GM19438 (cell line): ENCODE measurements around the gene WWC1.
"Not testable (repeated sequence)": the region's sequence is repeated elsewhere in the genome, so short reads cannot be mapped to it uniquely, and the experiment has no call there.

Experiments used
- ATAC-seq: cut with Tn5 transposase; IDR thresholded peaks from one replicate; pipeline ENCODE4 v1.9.1; 2021; ENCODE audit warnings: low read depth; ENCODE audit not compliant: unreplicated experiment

The WWC1 gene

DNA sequence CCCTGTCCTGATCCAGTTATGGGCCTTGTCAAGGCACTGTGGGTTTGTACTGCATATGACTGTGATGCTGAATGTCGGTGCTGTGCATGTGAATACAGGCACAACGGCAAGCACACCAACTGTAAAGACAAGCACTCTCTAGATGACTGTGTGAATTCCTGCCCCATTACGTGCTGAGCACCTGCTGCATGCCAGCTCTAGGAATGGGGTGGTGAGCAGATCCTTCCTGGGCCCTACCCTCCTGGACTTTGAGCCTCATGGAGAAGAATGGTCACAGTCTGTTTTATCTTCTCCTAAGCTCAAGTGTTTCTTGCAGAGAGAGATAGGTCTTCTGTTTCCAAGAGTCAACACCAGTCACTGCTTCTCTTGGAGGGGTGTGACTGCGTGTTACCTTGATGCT lies 138.9 kb downstream of the WWC1 start:
- no peak for ATAC-seq

DNA sequence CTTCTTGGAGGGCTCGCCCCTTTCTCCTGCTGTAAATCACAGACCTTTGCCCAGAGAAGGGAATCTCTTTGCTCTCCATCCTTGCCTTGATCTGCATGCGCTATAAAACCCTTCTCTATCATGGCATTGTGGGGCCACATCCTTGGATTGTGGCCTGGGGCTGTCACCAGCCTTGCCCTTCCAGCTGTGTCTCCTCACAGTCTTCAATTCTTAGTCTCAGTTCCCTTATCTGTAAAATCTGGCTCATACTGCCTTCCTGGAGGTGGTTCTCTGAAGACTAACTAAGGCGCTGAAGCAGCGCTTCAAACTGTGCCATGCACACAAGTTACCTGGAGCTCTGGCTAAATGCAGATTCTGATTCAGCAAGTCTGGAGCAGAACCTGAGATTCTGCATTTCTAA lies 141.5 kb downstream of the WWC1 start:
- peak; percentile 62 for ATAC-seq

DNA sequence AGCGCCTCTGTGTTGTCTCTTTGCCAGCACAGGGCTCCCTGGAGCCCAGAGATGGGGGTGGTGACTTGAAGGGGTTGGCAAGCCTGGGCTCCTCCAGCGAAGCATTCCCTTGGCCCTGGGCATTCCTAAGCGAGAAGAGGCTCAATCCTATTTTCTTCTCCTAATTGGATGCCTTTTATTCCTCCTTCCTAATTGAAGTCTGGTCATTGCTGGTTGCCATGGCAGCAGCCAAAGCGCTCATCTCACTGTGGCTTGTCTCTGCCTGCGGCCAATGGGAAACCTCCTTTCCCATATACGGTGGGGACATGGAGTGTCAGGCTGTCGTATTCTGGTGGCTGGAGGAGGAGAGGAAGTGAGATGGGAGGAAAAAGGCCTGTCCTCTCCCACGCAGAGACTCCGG lies 142.6 kb downstream of the WWC1 start:
- ATAC-seq, result no peak

DNA sequence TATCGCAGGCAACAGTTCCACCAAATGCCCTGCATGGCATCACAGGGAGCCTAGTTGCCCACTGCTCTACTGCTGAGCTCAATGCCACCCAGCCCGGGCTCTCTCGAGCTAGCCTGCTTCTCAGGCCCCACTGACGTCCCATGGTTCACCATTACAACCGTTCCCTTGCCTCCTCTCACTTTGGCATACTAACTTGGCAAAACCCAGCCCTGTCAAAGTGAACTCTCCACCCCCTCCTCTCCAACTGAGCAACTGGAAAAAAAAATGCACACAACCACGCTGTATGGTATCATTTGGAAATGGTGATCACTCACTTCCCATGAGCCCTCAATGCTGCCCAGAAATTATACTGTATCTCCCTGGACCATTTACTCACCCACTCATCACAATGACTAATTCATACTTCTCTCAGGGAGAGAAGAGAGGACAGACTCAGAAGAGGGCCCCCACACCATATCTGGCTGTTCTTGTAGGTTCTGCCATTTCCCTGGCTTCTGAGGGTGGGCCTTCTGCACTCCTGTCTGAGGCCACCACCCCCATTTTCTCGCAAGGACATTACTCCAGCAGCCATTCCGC lies 143.4 kb downstream of the WWC1 start:
- ATAC-seq, result no peak

DNA sequence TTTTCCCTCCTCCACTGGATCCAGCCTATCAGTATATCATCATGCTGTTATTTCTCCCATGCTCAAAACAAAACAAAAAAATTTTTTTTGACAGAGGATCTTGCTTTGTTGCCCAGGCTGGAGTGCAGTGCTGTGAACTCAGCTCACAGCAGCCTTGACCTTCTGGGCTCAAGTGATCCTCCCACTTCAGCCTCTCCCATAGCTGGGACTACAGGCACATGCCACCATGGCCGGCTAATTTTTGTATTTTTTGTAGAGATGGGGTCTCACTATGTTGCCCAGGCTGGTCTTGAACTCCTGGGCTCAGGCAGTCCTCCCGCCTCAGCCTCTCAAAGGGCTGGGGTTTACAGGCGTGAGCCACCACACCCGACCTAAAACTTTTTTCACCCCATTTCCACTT lies 143.9 kb downstream of the WWC1 start:
- not testable (repeated sequence) for ATAC-seq

DNA sequence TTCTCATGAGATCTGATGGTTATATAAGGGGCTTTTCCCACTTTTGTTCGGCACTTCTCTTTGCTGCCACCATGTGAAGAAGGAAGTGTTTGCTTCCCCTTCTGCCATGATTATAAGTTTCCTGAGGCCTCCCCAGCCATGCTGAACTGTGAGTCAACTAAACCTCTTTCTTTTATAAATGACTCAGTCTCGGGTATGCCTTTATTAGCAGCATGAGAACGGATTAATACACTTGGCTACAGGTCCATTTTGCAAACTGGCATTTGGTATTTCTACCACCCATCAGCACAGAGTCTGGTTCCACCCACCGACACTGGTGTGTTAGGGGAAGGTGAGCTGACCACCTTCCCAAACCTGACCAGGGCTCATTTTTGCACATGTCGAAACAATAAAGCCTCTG lies 146.9 kb downstream of the WWC1 start:
- ATAC-seq, result no peak

DNA sequence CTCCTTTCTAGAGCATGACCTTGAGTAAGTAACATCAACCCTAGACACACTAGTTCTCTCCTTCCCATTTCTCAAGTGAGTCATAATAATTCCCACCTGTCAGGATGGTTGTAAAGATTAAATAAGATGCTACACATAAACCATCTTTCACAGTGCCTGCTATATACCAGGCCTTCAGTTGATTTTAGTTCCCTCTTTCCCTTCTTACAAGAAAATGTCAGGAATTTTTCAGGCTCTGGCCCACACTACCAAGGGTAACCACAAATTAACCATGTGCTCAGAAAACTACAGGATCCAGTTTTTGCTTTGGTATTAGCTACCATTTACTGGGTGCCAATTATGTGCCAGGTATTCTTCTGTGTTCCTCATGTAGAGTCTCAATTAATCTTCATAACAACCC lies 152.1 kb downstream of the WWC1 start:
- ATAC-seq, result no peak

DNA sequence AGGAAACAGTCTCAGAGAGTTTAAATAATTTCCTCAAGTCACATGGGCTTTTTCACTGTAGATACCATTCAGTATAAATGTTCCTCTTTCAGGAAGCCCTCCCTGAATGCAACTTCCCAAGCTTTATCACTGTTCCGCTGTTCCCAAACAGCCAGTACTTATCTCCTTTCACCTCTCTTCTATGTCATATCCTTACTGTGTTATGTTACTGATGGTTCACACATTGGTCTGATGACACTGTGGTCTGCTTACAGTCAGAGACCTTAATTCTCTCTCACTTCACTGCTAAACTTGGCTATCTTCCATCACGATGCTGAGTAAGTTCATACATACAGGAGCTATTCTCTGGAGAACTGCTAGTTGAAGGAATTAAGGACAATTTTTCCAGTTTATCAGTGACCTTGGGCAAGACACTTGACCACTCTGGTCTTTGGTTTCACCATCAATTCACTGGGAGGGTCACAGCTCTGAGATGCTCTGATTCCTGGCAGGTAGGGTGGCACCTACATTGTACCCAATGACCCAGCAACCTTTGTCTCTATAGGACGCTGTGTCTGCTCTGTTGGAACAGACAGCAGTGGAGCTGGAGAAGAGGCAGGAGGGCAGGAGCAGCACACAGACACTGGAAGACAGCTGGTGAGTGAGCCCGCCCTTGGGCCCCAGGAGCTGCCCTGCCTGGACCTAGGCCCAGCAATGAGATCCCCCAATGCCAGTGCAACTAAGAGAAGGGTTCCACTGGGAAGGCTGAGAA lies 152.7 kb downstream of the WWC1 start:
- ATAC-seq, result no peak

DNA sequence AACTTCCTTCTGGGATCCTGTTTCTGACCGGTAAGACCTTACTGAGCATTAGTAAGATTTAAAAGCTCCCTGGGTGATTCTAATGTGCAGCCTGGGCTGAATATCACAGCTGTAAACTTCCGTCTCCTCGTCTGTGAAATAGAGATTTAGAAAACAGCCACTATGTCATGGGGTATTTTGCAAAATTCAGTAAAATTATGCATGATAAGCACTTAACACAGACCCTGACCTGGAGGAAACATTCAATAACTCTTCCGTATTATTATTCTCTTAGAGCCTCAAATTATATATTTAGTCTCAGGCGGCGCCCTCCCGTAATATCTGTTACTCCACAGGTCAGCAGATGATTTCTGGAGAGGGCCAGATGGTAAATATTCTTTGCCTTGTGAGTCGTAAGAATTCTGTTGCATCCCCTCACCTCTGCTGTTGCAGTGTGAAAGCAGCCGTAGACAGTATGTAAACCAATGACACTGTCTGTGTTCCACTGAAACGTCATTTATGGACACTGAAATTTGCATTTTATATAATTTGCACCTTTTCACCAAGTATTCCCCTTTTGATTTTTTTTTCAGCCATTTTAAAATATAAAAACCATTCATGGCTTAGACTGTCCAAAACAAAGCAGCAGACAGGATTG lies 155.7 kb downstream of the WWC1 start:
- ATAC-seq, result no peak

DNA sequence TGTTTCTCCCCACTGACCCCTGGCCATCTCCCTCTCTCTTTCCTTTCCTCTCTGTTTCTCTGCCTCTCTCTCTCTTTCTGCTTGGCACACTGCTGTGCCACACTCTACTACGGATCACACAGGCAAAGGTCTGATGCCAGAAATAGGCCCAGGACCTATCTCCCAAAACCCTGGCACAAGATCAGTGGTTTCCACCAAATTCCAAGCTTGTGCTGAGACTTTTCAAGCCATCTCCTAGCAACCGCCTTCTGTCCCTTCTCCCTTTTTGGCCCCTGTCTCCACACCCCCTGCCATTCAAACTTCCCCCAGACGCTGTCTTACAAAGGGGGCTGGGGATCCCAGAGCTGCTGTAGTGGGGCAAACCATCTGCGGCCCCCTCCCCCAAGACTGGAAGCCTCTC lies 156.4 kb downstream of the WWC1 start:
- no peak for ATAC-seq

DNA sequence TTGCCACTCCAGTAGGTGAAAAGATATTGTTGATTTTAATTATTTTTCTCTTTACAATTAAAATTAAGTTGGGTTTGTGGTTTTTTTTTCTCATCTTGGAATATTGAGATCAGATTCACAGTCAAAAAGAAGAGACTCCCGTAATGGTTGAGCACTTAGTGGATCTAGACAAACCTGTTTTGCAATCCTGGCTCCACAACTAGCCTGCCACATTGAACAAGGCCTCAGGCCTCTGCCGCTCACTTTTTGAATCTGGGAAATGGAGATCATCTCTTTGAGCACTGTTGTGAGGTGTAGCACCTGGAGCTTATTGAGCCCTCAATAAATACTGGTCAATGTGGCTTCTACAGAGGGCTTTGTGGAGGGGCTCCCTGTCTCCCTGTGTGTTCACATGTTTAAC lies 157.7 kb downstream of the WWC1 start:
- ATAC-seq, result no peak

DNA sequence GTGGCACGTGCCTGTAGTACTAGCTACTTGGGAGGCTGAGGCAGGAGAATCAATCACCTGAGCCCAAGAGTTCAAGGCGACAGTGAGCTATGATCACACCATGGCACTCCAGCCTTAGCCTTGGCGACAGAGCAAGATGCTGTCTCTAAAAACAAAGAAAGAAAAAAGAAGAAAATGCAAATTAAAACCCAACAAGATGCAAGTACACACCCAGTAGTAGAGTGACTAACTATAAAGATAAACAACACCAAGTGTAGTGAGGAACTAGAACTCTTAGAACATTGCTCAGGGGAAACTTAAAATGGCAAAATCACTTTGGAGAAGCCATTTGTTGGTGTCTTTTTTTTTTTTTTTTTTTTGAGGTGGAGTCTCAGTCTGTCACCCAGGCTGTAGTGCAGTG lies 160.1 kb downstream of the WWC1 start:
- ATAC-seq, result no peak

DNA sequence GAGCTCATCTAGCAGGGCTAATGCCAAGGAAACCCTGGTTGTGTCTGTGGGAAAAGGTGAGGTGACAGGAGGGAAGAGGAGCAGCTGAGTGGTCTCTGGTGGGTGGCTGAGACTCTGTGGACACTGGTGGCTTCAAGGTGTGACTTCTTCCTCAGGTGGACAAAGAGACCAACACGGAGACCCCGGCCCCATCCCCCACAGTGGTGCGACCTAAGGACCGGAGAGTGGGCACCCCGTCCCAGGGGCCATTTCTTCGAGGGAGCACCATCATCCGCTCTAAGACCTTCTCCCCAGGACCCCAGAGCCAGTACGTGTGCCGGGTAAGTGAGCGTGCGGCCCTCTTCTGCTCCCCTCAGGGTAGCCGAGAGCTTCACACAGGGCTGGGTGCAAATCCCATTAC lies 163.8 kb downstream of the WWC1 start:
- no peak for ATAC-seq

DNA sequence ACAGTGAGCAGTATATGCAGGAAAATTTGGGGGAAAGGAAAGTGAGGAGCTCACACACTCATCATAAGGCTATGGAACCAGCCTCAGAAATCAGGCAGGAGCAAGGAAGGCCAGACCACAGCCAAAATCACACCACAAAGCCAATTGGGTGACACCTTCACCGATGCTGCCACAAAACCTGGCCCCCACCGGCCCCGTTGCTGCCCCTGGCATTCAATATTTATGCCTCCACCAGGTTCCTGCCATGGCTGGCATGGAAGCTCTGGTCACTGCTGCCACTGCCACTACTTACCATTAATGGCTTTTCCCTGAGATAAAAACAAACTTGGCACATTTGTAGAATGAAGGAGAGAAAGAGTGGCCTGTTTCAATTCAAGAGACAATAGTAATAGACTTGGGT lies 166.1 kb downstream of the WWC1 start:
- no peak for ATAC-seq

DNA sequence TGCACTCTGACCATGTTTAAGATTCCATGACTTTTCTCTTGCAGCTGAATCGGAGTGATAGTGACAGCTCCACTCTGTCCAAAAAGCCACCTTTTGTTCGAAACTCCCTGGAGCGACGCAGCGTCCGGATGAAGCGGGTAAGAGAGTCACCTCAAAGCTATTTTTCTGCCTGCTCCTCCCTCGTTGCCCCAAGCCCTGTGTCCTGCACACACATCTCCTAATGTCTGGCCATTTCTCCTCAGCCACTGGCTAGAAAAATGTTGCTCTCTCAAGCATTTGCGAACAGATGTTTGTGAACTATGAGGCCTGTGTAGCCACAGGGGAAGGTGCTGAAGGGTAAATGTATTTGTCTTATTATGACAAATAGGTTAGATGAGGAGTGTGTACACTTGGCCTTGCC lies 169.2 kb downstream of the WWC1 start:
- ATAC-seq, result no peak

DNA sequence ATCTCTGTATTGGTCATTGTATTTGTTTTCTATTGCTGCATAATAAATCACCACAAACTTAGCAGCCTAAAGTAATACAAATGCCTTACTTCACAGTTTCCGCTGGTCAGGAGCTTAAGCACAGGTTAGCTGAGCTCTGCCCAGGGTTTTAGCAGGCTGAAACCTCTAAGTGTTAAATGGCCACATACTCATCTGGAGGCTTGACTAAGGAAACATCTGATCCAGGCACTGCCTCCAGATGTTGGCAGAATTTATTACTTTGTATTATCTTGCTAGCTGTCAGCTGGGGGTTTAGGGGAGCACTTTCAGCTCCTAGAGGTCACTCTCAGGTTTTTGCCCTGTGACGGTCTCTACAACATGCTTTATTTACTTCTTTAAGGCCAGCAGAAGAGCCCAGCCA lies 171.6 kb downstream of the WWC1 start:
- no peak for ATAC-seq

DNA sequence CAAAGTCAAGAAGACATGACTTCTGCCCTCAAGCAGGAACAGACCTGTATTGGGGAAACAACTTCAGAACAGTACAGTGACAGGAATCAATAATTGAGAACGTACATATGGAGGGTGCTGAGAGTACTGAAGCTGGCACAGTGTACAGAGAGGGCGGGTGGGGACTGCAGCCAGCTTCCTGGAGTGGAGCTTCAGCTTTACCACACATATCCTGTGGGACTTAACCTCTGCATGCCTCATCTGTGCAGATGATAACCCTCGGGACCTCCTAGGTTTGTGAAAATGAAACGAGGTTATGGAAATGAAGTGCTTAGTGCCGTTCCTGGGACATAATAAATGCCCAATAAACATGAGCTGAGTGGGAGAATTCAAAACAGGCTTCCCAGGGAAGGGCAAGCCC lies 172.8 kb downstream of the WWC1 start:
- ATAC-seq, result no peak

DNA sequence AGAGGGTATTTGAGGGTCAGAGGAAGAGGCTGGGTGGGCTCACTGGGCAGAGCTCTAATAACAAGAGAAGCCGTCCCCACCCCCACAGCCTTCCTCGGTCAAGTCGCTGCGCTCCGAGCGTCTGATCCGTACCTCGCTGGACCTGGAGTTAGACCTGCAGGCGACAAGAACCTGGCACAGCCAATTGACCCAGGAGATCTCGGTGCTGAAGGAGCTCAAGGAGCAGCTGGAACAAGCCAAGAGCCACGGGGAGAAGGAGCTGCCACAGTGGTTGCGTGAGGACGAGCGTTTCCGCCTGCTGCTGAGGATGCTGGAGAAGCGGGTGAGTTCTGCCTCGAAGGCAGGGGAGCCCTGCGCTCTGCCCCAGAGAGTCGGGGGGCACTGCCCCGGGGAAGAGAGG lies 173.2 kb downstream of the WWC1 start:
- no peak for ATAC-seq

DNA sequence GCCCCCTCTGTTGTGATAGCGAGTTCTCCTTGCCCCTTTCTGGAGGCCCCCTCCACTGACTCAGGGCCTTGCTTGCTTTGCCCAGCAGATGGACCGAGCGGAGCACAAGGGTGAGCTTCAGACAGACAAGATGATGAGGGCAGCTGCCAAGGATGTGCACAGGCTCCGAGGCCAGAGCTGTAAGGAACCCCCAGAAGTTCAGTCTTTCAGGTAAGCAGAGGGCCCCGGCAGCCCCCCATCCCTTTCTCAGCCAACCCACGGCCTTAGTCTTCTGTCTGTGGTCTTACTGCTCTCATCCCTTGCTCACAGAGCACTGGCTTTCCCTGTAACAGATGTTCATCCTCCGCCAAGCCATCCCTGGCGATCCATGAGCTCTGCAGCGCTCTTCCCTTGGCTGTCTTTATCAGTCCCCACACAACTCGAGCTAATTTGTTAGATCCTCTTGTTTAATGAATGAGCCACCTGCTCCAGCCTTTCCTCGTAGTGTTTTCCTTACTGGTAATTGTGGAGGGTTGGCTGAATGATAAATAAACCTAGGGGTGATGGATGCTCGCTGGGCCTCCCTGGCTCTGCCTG lies 176.4 kb downstream of the WWC1 start:
- ATAC-seq, result no peak

DNA sequence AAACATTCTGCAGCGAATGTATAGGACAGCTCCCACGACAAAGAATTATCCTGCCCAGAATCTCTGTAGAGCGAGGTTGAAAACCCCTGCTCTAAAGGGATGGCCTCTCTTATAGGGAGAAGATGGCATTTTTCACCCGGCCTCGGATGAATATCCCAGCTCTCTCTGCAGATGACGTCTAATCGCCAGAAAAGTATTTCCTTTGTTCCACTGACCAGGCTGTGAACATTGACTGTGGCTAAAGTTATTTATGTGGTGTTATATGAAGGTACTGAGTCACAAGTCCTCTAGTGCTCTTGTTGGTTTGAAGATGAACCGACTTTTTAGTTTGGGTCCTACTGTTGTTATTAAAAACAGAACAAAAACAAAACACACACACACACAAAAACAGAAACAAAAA lies 177.4 kb downstream of the WWC1 start:
- no peak for ATAC-seq

DNA sequence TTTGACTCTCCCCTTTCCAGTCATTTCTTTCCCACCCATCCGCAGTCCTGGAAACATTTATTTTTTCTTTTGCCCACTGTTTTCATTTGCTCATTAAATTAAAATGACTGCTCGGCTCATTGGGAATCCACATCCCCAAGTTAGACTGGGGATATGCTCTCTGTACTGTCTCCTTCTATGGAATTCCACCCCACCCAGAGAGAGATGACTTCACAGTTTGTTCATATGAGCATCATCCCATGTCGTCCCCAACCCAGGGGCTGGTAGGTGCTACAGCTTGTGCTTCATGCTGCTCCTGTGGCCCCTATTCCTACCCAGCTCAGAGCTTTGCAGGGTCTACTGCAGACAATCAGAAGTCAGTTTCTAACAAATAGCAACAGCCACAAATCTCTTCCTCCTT lies 178.4 kb downstream of the WWC1 start:
- ATAC-seq, result no peak

DNA sequence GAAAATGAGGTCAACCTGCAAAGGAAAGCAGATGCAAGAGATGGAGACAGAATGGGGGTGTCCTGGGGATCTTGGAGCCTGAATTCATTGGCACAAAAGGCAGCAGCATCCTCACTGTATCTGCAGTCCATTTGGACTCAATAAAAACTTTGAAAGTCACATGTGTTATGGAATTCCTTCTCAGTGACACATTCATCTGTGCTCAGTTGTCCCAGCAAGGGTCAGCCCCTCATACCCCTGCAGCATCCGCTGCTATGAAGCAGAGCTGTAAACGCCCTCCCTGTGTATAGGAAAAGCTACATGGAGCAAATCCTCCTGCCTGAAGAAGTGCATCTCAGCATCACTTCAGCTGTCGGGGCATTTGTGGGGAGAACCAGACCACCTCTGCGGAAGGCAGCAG lies 180.3 kb downstream of the WWC1 start:
- no peak for ATAC-seq
